Measurements from ENCODE around the gene ZCCHC2.

Gene ZCCHC2

GRCh38 chr18:62578980-62579511 is 56.2 kb downstream of the ZCCHC2 start:
- Histone ChIP-seq H3K27me3 (ENCODE audit: control insufficient read depth, insufficient read depth, low read length) (no peaks in the 10 kb centered on the region), H3K4me3 (ENCODE audit: low read depth, low read length) (no peak overlapping the region), H3K36me3 (ENCODE audit: control insufficient read depth, insufficient read depth, low read length) (peaks cover 14% of the 10 kb centered on the region), H3K9me3 (ENCODE audit: control insufficient read depth, insufficient read depth, low read length) (no peaks in the 10 kb centered on the region), H3K27ac (ENCODE audit: low read depth, low read length) (no peak overlapping the region), H3K4me1 (ENCODE audit: control insufficient read depth, insufficient read depth, low read length) (peaks cover 2% of the 10 kb centered on the region; the same call in 1 of the 2 replicates), H3K9ac (ENCODE audit: low read depth, low read length) (no peak overlapping the region)

GRCh38 chr18:62583376-62583775 is 60.6 kb downstream of the ZCCHC2 start:
- Histone ChIP-seq H3K27ac (ENCODE audit: low read depth, low read length) (no peak overlapping the region), H3K4me3 (ENCODE audit: low read depth, low read length) (no peak overlapping the region), H3K9ac (ENCODE audit: low read depth, low read length) (no peak overlapping the region), H3K36me3 (ENCODE audit: control insufficient read depth, insufficient read depth, low read length) (no peaks in the 10 kb centered on the region), H3K4me1 (ENCODE audit: control insufficient read depth, insufficient read depth, low read length) (peaks cover 8% of the 10 kb centered on the region; the same call in 1 of the 2 replicates), H3K9me3 (ENCODE audit: control insufficient read depth, insufficient read depth, low read length) (no peaks in the 10 kb centered on the region), H3K27me3 (ENCODE audit: control insufficient read depth, insufficient read depth, low read length) (no peaks in the 10 kb centered on the region)

- no peak overlapping the region for H3K27ac ChIP-seq (ENCODE audit: low read depth, low read length)
- no peaks in the 10 kb centered on the region for H3K27me3 ChIP-seq (ENCODE audit: control insufficient read depth, insufficient read depth, low read length)
- peaks cover 8% of the 10 kb centered on the region; the same call in 1 of the 2 replicates for H3K4me1 ChIP-seq (ENCODE audit: control insufficient read depth, insufficient read depth, low read length)
- H3K36me3 ChIP-seq (ENCODE audit: control insufficient read depth, insufficient read depth, low read length): no peaks in the 10 kb centered on the region
- H3K4me3 ChIP-seq (ENCODE audit: low read depth, low read length): peak overlapping the region; percentile 34; the same call in 1 of the 2 replicates
- H3K9ac ChIP-seq (ENCODE audit: low read depth, low read length): no peak overlapping the region
- no peaks in the 10 kb centered on the region for H3K9me3 ChIP-seq (ENCODE audit: control insufficient read depth, insufficient read depth, low read length)
Observed at GRCh38 chr18:62584241-62585120, 61.7 kb downstream of the ZCCHC2 start.

GRCh38 chr18:62585274-62586150 is 62.7 kb downstream of the ZCCHC2 start:
- no peak overlapping the region for H3K27ac ChIP-seq (ENCODE audit: low read depth, low read length)
- no peaks in the 10 kb centered on the region for H3K36me3 ChIP-seq (ENCODE audit: control insufficient read depth, insufficient read depth, low read length)
- H3K4me1 ChIP-seq (ENCODE audit: control insufficient read depth, insufficient read depth, low read length): peaks cover 8% of the 10 kb centered on the region; the same call in 1 of the 2 replicates
- no peaks in the 10 kb centered on the region for H3K27me3 ChIP-seq (ENCODE audit: control insufficient read depth, insufficient read depth, low read length)
- H3K9me3 ChIP-seq (ENCODE audit: control insufficient read depth, insufficient read depth, low read length): no peaks in the 10 kb centered on the region; the same call in 1 of the 2 replicates
- H3K4me3 ChIP-seq (ENCODE audit: low read depth, low read length): no peak overlapping the region
- H3K9ac ChIP-seq (ENCODE audit: low read depth, low read length): no peak overlapping the region

- no peaks in the 10 kb centered on the region; the same call in 1 of the 2 replicates for H3K9me3 ChIP-seq (ENCODE audit: control insufficient read depth, insufficient read depth, low read length)
- H3K27ac ChIP-seq (ENCODE audit: low read depth, low read length): no peak overlapping the region
- peaks cover 8% of the 10 kb centered on the region; the same call in 1 of the 2 replicates for H3K4me1 ChIP-seq (ENCODE audit: control insufficient read depth, insufficient read depth, low read length)
- no peaks in the 10 kb centered on the region for H3K27me3 ChIP-seq (ENCODE audit: control insufficient read depth, insufficient read depth, low read length)
- no peak overlapping the region for H3K9ac ChIP-seq (ENCODE audit: low read depth, low read length)
- no peak overlapping the region for H3K4me3 ChIP-seq (ENCODE audit: low read depth, low read length)
- no peaks in the 10 kb centered on the region for H3K36me3 ChIP-seq (ENCODE audit: control insufficient read depth, insufficient read depth, low read length)
Observed at GRCh38 chr18:62586151-62586774, 63.4 kb downstream of the ZCCHC2 start.

GRCh38 chr18:62586781-62587487 is 64.1 kb downstream of the ZCCHC2 start:
- Histone ChIP-seq H3K9ac (ENCODE audit: low read depth, low read length) (no peak overlapping the region), H3K36me3 (ENCODE audit: control insufficient read depth, insufficient read depth, low read length) (no peaks in the 10 kb centered on the region), H3K27ac (ENCODE audit: low read depth, low read length) (no peak overlapping the region), H3K4me3 (ENCODE audit: low read depth, low read length) (no peak overlapping the region), H3K4me1 (ENCODE audit: control insufficient read depth, insufficient read depth, low read length) (peaks cover 8% of the 10 kb centered on the region; the same call in 1 of the 2 replicates), H3K9me3 (ENCODE audit: control insufficient read depth, insufficient read depth, low read length) (no peaks in the 10 kb centered on the region; the same call in 1 of the 2 replicates), H3K27me3 (ENCODE audit: control insufficient read depth, insufficient read depth, low read length) (no peaks in the 10 kb centered on the region)

GRCh38 chr18:62587689-62588088 is 64.9 kb downstream of the ZCCHC2 start:
- H3K27ac ChIP-seq (ENCODE audit: low read depth, low read length): no peak overlapping the region
- no peak overlapping the region for H3K9ac ChIP-seq (ENCODE audit: low read depth, low read length)
- H3K4me3 ChIP-seq (ENCODE audit: low read depth, low read length): no peak overlapping the region
- no peaks in the 10 kb centered on the region for H3K27me3 ChIP-seq (ENCODE audit: control insufficient read depth, insufficient read depth, low read length)
- H3K9me3 ChIP-seq (ENCODE audit: control insufficient read depth, insufficient read depth, low read length): peaks cover 4% of the 10 kb centered on the region
- no peaks in the 10 kb centered on the region for H3K36me3 ChIP-seq (ENCODE audit: control insufficient read depth, insufficient read depth, low read length)
- H3K4me1 ChIP-seq (ENCODE audit: control insufficient read depth, insufficient read depth, low read length): peaks cover 8% of the 10 kb centered on the region; the same call in 1 of the 2 replicates

- Histone ChIP-seq H3K27me3 (ENCODE audit: control insufficient read depth, insufficient read depth, low read length) (no peaks in the 10 kb centered on the region), H3K4me1 (ENCODE audit: control insufficient read depth, insufficient read depth, low read length) (peaks cover 8% of the 10 kb centered on the region; the same call in 1 of the 2 replicates), H3K27ac (ENCODE audit: low read depth, low read length) (no peak overlapping the region), H3K9me3 (ENCODE audit: control insufficient read depth, insufficient read depth, low read length) (peaks cover 8% of the 10 kb centered on the region), H3K36me3 (ENCODE audit: control insufficient read depth, insufficient read depth, low read length) (no peaks in the 10 kb centered on the region), H3K9ac (ENCODE audit: low read depth, low read length) (no peak overlapping the region), H3K4me3 (ENCODE audit: low read depth, low read length) (no peak overlapping the region)
Observed at GRCh38 chr18:62588217-62588616, 65.4 kb downstream of the ZCCHC2 start.

- no peak overlapping the region for H3K27ac ChIP-seq (ENCODE audit: low read depth, low read length)
- H3K4me3 ChIP-seq (ENCODE audit: low read depth, low read length): no peak overlapping the region
- no peak overlapping the region for H3K9ac ChIP-seq (ENCODE audit: low read depth, low read length)
- peaks cover 9% of the 10 kb centered on the region for H3K27me3 ChIP-seq (ENCODE audit: control insufficient read depth, insufficient read depth, low read length)
- no peaks in the 10 kb centered on the region for H3K36me3 ChIP-seq (ENCODE audit: control insufficient read depth, insufficient read depth, low read length)
- 0 out of 2 replicates have a peak, but pooled peaks cover 3% of the 10 kb centered on the region for H3K4me1 ChIP-seq (ENCODE audit: control insufficient read depth, insufficient read depth, low read length)
- H3K9me3 ChIP-seq (ENCODE audit: control insufficient read depth, insufficient read depth, low read length): peaks cover 8% of the 10 kb centered on the region
Observed at GRCh38 chr18:62590799-62591590, 68.2 kb downstream of the ZCCHC2 start.

Data from HUES48 (cell line).